Amygdala (tissue), 56 donors: ENCODE data around the gene DUOX1.

Source experiments
- DNase-seq, 56 donors: peaks; one replicate each; lab custom pipeline; 2025; lab: John Stamatoyannopoulos, UW

DUOX1 gene

GRCh38 chr15:45139770-45140169, 10.0 kb downstream of the DUOX1 start:
- no peak for DNase-seq

GRCh38 chr15:45140557-45141250, 10.9 kb downstream of the DUOX1 start:
- no peak for DNase-seq

- no peak for DNase-seq
Observed at GRCh38 chr15:45141386-45141785, 11.6 kb downstream of the DUOX1 start.

DNA sequence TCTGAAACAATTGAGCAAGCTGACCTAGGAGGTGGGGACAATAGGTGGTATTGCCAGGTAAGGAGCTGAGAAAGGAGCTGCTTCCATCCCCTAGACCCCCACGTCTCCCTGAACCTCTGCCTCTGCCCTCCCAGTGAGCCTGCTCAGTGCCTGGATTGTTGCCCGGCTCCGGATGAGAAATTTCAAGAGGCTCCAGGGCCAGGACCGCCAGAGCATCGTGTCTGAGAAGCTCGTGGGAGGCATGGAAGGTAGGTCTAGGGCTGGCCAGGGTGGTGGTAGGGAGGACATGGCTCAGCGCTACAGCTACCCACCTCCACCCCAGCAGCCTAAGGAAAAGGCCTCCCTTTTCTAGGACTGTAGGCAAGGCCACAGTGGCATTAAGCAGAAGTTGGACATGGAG, 13.3 kb downstream of the DUOX1 start:
- no peak for DNase-seq

GRCh38 chr15:45143946-45144345, 14.2 kb downstream of the DUOX1 start:
- no peak for DNase-seq

GRCh38 chr15:45144775-45145174, 15.0 kb downstream of the DUOX1 start:
- no peak for DNase-seq

GRCh38 chr15:45146405-45146804, 16.6 kb downstream of the DUOX1 start:
- DNase-seq: no peak

DNA sequence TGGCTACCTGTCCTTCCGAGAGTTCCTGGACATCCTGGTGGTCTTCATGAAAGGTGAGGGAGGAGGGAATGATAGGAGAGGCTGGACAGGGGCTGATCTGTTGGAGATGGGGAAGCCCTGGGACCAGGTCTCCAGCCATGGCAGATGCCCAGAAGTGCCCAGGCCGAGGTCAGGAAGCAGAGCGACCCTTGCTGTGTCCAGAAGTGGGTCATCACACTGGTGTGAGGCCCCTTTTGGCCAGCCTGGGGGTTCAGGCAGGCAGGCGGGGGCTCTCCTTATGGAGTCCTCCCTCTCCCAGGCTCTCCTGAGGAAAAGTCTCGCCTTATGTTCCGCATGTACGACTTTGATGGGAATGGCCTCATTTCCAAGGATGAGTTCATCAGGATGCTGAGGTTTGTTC, 17.8 kb downstream of the DUOX1 start:
- DNase-seq: no peak

DNA sequence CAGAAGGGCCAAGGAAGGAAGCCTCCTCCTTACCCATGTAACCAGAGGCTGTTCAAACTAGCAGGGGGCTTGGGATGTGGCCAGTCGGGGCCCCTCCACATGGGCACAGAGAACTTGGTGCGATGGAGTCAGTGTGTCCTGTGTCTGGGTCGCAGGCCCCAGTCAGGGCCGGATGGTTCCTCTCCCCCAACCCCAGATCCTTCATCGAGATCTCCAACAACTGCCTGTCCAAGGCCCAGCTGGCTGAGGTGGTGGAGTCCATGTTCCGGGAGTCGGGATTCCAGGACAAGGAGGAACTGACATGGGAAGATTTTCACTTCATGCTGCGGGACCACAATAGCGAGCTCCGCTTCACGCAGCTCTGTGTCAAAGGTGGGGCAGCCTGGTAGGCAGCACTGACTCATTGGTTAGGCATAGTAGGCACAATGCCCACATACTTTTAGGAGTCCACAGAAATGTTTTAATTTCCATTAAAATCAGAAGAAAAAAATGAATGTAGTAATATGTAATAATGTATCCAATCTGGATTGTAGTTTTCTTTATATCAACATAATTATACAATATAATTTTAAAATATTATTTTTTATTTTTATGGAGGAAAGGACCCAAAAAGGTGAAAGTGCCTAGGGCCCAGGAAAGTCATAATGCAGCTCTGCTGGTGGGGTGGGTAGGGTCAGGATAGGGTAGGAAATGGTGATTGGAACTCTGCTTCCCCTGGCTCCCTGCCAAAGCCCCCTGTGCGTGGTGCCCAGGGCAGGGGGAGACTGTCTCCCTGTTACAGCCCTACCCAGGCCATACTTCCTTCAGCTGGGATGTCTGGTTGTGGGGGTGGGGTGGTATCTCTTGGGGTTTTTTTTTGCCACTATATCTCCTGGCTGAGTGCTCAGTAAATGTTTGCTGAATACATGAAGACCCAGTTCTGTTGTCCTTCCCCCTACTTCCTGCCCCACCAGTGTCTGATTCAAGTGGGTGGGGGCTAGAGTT, 18.6 kb downstream of the DUOX1 start:
- no peak for DNase-seq

GRCh38 chr15:45149060-45149459, 19.3 kb downstream of the DUOX1 start:
- DNase-seq: no peak

- no peak for DNase-seq
Observed at GRCh38 chr15:45150481-45150880, 20.7 kb downstream of the DUOX1 start.

DNA sequence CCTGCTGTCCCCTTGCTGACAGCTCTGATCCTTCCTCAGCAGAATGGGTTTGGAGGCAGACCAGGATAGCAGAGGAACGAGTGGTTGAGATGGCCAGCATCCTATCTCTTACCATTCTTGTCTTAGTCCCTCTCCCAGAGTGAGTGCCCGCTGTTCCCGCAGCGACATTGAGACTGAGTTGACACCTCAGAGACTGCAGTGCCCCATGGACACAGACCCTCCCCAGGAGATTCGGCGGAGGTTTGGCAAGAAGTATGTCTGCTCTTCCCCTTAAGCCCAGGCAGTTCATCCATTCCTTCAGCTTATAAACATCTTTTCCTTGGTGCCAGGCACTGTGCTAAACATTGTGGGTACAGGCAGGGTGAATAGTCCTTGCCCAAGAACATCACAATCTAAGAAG, 21.2 kb downstream of the DUOX1 start:
- DNase-seq: no peak

DNA sequence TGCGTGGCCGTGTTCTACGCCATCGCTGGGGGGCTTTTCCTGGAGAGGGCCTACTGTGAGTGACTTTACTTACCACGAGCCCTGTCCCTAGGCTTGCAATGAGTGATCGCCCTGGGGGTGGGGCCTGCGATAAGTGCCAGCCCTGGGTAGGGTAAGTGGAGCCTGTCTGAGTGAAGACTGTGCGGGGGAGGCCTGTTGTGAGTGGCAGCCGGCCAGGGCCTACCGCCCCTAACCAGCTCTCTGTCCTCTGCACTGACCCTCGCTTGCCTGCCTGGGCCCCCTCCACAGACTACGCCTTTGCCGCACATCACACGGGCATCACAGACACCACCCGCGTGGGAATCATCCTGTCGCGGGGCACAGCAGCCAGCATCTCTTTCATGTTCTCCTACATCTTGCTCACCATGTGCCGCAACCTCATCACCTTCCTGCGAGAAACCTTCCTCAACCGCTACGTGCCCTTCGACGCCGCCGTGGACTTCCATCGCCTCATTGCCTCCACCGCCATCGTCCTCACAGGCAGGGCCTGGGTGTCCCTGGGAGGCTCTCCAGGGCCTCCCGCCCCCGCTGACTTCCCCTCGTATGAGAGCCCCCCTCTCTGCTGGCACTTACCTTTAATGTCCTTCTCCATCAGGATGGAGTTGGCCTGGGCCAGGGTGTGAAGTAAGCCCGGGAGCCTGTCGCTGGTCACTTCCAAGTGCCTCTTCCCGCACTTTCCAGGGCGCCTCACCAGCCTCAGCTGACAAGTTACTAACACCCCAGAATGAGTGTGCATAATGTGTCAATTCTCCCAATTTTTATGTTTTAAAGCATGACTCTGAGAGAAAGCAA, 22.4 kb downstream of the DUOX1 start:
- no peak for DNase-seq

DNA sequence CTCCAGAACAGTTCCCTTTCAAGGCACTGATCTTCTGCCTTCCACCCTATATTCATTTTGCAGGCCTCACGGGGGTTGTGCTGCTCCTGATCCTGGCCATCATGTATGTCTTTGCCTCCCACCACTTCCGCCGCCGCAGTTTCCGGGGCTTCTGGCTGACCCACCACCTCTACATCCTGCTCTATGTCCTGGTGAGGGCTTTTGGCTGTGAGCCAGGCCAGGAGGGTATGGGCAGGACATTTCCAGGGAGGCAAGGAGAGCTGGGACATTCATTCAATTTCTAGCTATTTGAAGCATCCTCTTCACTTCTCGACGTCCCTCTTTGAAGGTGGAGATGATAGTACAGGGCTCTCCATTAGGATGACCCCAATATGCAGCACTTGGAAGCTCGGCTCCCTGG, 25.9 kb downstream of the DUOX1 start:
- DNase-seq: no peak

DNA sequence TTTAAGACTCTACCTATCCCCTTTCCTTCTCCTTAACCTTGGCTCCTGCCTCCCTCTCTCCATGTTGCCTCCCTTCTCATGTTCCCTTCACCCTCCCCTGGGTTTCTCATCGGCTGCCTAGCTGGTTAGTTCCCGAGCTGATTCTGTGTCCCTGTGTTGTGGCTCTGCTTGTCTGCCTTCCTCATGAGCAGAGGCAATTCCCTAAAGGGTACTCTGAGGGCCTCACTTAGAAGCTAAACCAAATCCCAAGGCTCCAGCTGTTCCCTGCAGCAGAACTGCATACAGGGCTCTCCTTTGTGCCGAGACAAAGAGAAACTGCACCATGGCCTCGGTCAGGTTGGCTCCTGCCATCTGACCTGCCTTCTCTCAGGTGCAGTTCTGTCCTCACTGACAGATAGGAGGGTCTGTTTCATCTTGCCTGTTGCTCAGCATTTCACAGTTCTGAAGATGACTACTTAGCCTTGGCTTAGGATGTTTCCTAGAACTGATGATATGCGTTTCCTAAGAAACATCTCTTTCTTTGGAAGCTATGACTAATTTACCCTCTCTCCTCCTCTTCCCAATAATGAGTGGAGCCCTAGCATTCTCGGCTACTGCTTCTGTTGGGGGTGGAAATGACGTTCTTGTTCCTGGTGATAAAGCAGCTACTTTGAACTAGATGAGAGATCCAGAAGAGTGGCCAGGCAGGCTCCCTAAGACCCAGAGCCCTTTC, 27.1 kb downstream of the DUOX1 start:
- peak in 6 of 56 donors; percentile 10 to 60 (median 18) for DNase-seq

- peak in 45 of 56 donors; percentile 14 to 82 (median 48) for DNase-seq
Observed at GRCh38 chr15:45157974-45158373, 28.2 kb downstream of the DUOX1 start.

GRCh38 chr15:45161666-45162065, 31.9 kb downstream of the DUOX1 start:
- DNase-seq: no peak

DNA sequence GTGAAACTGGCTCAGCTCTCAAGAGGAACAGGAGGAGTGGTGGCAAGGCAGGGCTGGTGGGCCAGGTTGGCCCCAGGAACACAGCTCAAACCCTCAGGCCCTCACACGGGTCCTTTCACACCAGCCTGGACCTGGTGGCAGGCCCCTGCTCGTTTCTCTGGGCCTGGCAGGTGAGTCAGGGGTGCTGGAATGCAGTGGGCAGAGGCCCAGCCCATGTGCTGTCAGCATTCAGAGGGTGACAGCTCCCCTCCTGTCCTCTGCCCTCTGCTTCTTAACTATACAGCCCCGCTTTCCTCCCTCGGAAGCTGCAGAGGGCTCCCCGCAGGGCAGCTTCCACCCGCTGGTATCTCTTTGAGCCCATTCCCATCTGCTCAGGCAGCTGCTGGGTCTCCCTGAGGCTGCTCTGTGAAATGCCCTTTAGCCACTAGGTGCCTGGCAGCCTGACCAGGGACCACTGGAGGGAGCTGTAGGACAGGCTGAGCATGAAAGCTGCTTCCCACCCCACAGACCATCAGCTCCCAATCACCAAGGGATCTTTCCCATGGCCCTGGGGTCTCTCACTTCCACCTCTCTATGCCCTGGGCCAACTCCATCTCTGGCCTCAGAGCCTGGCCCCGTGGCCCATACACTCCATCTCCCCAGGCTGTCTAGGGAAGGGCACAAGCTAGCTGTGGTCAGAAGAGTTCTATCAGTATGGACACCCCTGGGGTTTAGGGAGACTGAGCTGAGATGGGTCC, 33.1 kb downstream of the DUOX1 start:
- DNase-seq: peak in 55 of 56 donors; percentile 14 to 88 (median 59)

GRCh38 chr15:45163508-45163856, 33.7 kb downstream of the DUOX1 start:
- no peak for DNase-seq

- DNase-seq: no peak
Observed at GRCh38 chr15:45164914-45165313, 35.1 kb downstream of the DUOX1 start.
